Ishikawa (cell line): ENCODE measurements around the gene FUBP1.

ENCODE experiments used
- CEBPB ChIP-seq: IDR thresholded peaks from 2 replicates; pipeline ENCODE4 v1.6.1; 2012
- CREB1 ChIP-seq: IDR thresholded peaks from 2 replicates; pipeline ENCODE4 v1.6.1; 2012; ENCODE audit warnings: low read depth
- EGR1 ChIP-seq: IDR thresholded peaks from 2 replicates; pipeline ENCODE4 v1.6.1; 2012
- EP300 ChIP-seq: IDR thresholded peaks from 2 replicates; pipeline ENCODE4 v1.6.1; 2012; ENCODE audit warnings: borderline replicate concordance
- FOXM1 ChIP-seq: IDR thresholded peaks from 2 replicates; pipeline ENCODE4 v1.6.1; 2012; ENCODE audit warnings: low read depth, borderline replicate concordance
- MAX ChIP-seq: IDR thresholded peaks from 2 replicates; pipeline ENCODE4 v1.6.1; 2012
- NFIC ChIP-seq: IDR thresholded peaks from 2 replicates; pipeline ENCODE4 v1.6.1; 2012
- RAD21 ChIP-seq: IDR thresholded peaks from 2 replicates; pipeline ENCODE4 v1.6.1; 2012; ENCODE audit warnings: low read depth
- REST ChIP-seq: IDR thresholded peaks from 2 replicates; pipeline ENCODE4 v1.6.1; 2012; ENCODE audit warnings: low read depth, mild to moderate bottlenecking
- TAF1 ChIP-seq: IDR thresholded peaks from 2 replicates; pipeline ENCODE4 v1.6.1; 2012; ENCODE audit warnings: low read depth, mild to moderate bottlenecking
- TCF12 ChIP-seq: IDR thresholded peaks from 2 replicates; pipeline ENCODE4 v1.6.1; 2012; ENCODE audit warnings: low read depth
- TEAD4 ChIP-seq: IDR thresholded peaks from 2 replicates; pipeline ENCODE4 v1.6.1; 2012
- USF1 ChIP-seq: IDR thresholded peaks from 2 replicates; pipeline ENCODE4 v1.6.1; 2012
- YY1 ChIP-seq: IDR thresholded peaks from 2 replicates; pipeline ENCODE4 v1.6.1; 2012; ENCODE audit warnings: low read depth
- ZBTB7A ChIP-seq: IDR thresholded peaks from 2 replicates; pipeline ENCODE4 v1.6.1; 2012; ENCODE audit warnings: low read depth

Gene FUBP1

GRCh38 chr1:77975907-77976306 lies 3.0 kb downstream of the FUBP1 start:
- TF ChIP-seq CEBPB (no peak), CREB1 (no peak), MAX (no peak), TEAD4 (no peak), EGR1 (no peak), TCF12 (no peak), NFIC (no peak), USF1 (no peak), RAD21 (no peak), ZBTB7A (no peak), YY1 (no peak), REST (no peak), TAF1 (no peak), EP300 (no peak), FOXM1 (no peak)

- no peak for TF ChIP-seq FOXM1
- no peak for TF ChIP-seq ZBTB7A
- no peak for TF ChIP-seq TAF1
- TF ChIP-seq REST: no peak
- no peak for TF ChIP-seq EGR1
- TF ChIP-seq YY1: no peak
- no peak for TF ChIP-seq NFIC
- no peak for TF ChIP-seq TCF12
- TF ChIP-seq CEBPB: no peak
- no peak for TF ChIP-seq USF1
- no peak for TF ChIP-seq RAD21
- no peak for TF ChIP-seq CREB1
These were observed 3.5 kb downstream of the FUBP1 start for GRCh38 chr1:77975386-77975785.

GRCh38 chr1:77972080-77972479 lies 6.8 kb downstream of the FUBP1 start:
- TF ChIP-seq CEBPB (no peak), TAF1 (no peak), USF1 (no peak), MAX (no peak), REST (no peak), EP300 (no peak), TCF12 (no peak), CREB1 (no peak), NFIC (no peak), ZBTB7A (no peak), EGR1 (no peak), RAD21 (no peak)

- TF ChIP-seq EP300: no peak
- no peak for TF ChIP-seq CEBPB
- TF ChIP-seq CREB1: no peak
- no peak for TF ChIP-seq ZBTB7A
- no peak for TF ChIP-seq MAX
- TF ChIP-seq REST: no peak
- no peak for TF ChIP-seq USF1
- no peak for TF ChIP-seq TCF12
- TF ChIP-seq NFIC: no peak
- no peak for TF ChIP-seq TEAD4
- no peak for TF ChIP-seq YY1
- no peak for TF ChIP-seq RAD21
- TF ChIP-seq EGR1: no peak
- no peak for TF ChIP-seq TAF1
- TF ChIP-seq FOXM1: no peak
These were observed 8.7 kb downstream of the FUBP1 start for GRCh38 chr1:77970192-77970591.
